ENCODE measurements around the gene S100A9. TPM values are rescaled to one million over a fixed set of nuclear protein-coding genes. Genes with fewer than 3 reads are reported as not detected.
A peak's percentile ranks its signal among the peaks of the same experiment; 100 is the strongest.

Gene S100A9
- total RNA-seq, 1 donor from 2014 or later: 911 TPM

- no peak within 1 kb of the TSS for H3K4me3 ChIP-seq
- no peaks in the 10 kb centered on the region for H3K9me3 ChIP-seq
- no peak for TF ChIP-seq CTCF (IDR thresholded peaks at IDR 0.05)
- no peaks in the 10 kb centered on the region for H3K27me3 ChIP-seq (ENCODE audit: low read depth)
- no peaks in the 10 kb centered on the region for H3K36me3 ChIP-seq
- H3K27ac ChIP-seq: peak within 1 kb of the TSS; percentile 36
- peaks cover 10% of the 10 kb centered on the region for H3K4me1 ChIP-seq
- ATAC-seq: peak; percentile 87 to 91
- no peak for DNase-seq
- intact Hi-C loops (cut with DNase I): no loop called here
Measured at GRCh38 chr1:153375511-153375910, 17.9 kb downstream of the S100A9 start, which contains the start of gene S100A12. TSS of gene S100A12 (minus strand) at chr1:153375621. CDS start at chr1:153374592, 1,029 bp downstream.

- no peak for DNase-seq
- H3K27ac ChIP-seq: no peak overlapping the region
- TF ChIP-seq CTCF (IDR thresholded peaks at IDR 0.05): no peak
- intact Hi-C loops (cut with DNase I): no loop called here
- ATAC-seq: no peak
- H3K36me3 ChIP-seq: no peaks in the 10 kb centered on the region
- H3K9me3 ChIP-seq: peaks cover 12% of the 10 kb centered on the region
- H3K27me3 ChIP-seq (ENCODE audit: low read depth): no peaks in the 10 kb centered on the region
- H3K4me3 ChIP-seq: no peak overlapping the region
- peaks cover 10% of the 10 kb centered on the region for H3K4me1 ChIP-seq
Measured at GRCh38 chr1:153379591-153379990, 21.9 kb downstream of the S100A9 start.

GRCh38 chr1:153380711-153381110 lies 23.1 kb downstream of the S100A9 start:
- no peak for TF ChIP-seq CTCF (IDR thresholded peaks at IDR 0.05)
- DNase-seq: no peak
- Histone ChIP-seq H3K36me3 (no peaks in the 10 kb centered on the region), H3K4me1 (peaks cover 9% of the 10 kb centered on the region), H3K27me3 (ENCODE audit: low read depth) (no peaks in the 10 kb centered on the region), H3K27ac (no peak overlapping the region), H3K9me3 (peaks cover 12% of the 10 kb centered on the region), H3K4me3 (no peak overlapping the region)
- intact Hi-C loops (cut with DNase I): no loop called here
- ATAC-seq: no peak

GRCh38 chr1:153384958-153385580 lies 27.4 kb downstream of the S100A9 start:
- Histone ChIP-seq H3K4me3 (no peak overlapping the region), H3K27me3 (ENCODE audit: low read depth) (no peaks in the 10 kb centered on the region), H3K36me3 (no peaks in the 10 kb centered on the region), H3K9me3 (peaks cover 12% of the 10 kb centered on the region), H3K27ac (no peak overlapping the region), H3K4me1 (peaks cover 5% of the 10 kb centered on the region)
- TF ChIP-seq CTCF (IDR thresholded peaks at IDR 0.05): no peak
- ATAC-seq (no peak), DNase-seq (no peak)
- intact Hi-C loops (cut with DNase I): no loop called here

GRCh38 chr1:153386500-153386901 lies 28.8 kb downstream of the S100A9 start:
- no peak for TF ChIP-seq CTCF (IDR thresholded peaks at IDR 0.05)
- Histone ChIP-seq H3K4me1 (peaks cover 9% of the 10 kb centered on the region), H3K27me3 (ENCODE audit: low read depth) (no peaks in the 10 kb centered on the region), H3K27ac (peak overlapping the region; percentile 42), H3K4me3 (no peak overlapping the region), H3K9me3 (peaks cover 9% of the 10 kb centered on the region), H3K36me3 (no peaks in the 10 kb centered on the region)
- peak; percentile 63 for DNase-seq
- intact Hi-C loops (cut with DNase I): no loop called here
- peak; percentile 69 to 82 for ATAC-seq
